ENCODE data around the gene NXPE3.
"Not testable (repeated sequence)": the region's sequence is repeated elsewhere in the genome, so short reads cannot be mapped to it uniquely, and the experiment has no call there.

Gene NXPE3

DNA sequence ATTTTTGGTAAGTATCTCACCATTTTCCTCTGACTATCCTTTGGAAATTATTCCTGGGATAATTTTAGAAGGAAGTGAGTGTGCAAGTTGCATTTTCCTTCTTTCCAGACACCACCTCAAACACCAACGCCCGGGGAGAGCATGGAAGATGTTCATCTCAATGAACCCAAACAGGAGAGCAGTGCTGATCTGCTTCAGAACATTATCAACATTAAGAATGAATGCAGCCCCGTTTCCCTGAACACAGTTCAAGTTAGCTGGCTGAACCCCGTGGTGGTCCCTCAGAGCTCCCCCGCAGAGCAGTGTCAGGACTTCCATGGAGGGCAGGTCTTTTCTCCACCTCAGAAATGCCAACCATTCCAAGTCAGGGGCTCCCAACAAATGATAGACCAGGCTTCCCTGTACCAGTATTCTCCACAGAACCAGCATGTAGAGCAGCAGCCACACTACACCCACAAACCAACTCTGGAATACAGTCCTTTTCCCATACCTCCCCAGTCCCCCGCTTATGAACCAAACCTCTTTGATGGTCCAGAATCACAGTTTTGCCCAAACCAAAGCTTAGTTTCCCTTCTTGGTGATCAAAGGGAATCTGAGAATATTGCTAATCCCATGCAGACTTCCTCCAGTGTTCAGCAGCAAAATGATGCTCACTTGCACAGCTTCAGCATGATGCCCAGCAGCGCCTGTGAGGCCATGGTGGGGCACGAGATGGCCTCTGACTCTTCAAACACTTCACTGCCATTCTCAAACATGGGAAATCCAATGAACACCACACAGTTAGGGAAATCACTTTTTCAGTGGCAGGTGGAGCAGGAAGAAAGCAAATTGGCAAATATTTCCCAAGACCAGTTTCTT, 74.2 kb downstream of the NXPE3 start:
- DNase-seq: no peak

DNA sequence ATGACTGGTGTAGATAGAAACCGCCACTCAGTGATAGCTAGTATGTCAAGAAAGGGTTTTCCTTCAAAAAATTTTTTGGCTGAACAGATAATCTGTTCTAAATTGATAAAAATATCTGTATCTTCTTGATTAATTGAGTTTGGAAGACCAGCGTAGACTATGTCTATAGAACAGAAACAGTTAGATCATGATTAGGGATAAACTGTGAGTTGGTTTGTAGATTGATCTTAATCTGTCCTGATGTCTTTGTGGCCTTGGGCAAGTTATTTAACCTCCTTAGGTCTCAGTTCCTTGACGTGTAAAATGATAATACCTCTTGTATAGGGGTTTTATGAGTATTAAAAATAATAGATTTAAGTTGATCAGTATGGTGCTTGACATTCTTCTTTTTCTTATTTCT, 75.0 kb downstream of the NXPE3 start:
- DNase-seq: no peak

DNA sequence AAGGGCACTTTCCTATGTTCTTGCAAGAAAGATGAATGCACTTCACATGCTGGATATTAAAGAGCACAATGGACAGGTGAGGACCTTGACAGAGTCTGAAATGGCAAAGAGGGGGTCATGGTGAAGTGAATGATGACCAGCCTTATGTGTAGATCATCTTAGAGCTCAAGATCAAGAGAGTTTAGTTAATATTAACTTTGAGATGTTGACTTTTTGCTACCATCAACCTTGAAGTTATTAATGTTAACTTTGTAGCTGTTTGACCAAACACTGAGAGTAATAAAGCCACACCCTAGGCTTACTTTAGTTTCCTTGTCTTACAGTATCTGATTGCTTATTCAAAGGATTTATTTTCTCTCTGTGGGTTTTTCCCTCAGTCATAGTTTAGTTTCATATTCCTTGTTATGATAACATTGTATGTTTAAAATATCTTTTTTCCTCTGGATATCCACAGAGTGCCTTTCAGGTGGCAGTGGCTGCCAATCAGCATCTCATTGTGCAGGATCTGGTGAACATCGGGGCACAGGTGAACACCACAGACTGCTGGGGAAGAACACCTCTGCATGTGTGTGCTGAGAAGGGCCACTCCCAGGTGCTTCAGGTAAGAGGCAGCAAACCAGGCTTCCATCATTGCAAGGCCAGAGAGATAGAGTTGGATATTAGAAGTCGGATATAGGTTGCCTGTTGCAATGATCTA, 75.7 kb downstream of the NXPE3 start:
- no peak for DNase-seq

DNA sequence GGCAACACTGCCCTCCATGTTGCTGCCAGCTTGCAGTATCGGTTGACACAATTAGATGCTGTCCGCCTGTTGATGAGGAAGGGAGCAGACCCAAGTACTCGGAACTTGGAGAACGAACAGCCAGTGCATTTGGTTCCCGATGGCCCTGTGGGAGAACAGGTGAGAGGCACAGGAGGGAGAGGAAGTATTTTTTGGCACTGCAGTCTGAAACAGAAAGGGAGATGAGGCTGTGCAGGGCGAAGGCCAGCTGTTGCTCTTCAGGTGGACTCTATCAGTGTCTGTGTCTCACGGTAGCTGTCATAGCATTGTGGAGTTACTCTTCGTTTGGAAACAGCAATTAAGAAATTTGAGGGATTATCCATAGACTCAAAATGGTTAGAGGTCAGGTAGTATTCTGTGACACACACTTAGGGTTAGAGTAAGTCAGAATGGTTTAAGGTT, 78.3 kb downstream of the NXPE3 start:
- no peak for DNase-seq

DNA sequence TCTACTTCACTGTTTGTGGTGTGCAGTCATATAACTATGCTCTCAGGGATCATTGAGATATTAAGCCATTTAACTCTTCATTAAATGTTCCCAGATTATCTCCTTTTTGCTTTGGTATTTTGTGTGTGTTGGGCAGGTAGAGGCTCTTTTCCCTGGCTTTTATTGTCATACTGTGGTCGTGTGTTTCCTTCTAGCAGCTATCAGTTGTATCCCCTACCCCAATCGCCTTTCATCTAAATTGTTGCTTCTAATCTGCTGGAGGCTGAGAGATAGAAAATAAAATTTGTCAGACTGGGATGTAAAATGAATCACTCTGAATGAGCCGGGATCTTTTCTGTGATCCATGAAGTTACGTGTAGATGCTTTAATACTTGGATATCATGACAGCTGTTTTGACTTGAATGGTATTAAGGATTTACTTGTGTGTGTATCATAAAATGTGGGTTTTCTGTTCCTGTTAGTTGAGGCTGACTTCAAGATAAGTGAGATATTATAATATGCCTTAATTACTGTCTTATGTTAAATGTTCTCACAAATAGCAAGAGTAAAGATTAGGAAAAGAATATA, 79.5 kb downstream of the NXPE3 start:
- no peak for DNase-seq

DNA sequence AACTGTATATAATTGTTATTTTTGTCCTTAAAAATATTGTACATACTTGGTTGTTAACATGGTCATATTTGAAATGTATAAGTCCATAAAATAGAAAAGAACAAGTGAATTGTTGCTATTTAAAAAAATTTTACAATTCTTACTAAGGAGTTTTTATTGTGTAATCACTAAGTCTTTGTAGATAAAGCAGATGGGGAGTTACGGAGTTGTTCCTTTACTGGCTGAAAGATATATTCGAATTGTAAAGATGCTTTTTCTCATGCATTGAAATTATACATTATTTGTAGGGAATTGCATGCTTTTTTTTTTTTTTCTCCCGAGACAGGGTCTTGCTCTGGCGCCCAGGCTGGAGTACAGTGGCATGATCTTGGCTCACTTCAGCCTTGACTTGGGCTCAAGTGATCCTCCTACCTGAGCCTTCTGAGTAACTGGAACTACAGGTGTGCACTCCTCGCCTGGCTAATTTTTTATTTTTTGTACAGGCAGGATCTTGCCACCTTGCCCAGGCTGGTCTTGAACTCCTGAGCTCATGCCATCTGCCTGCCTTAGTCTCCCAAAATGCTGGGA, 81.0 kb downstream of the NXPE3 start:
- no peak for DNase-seq

DNA sequence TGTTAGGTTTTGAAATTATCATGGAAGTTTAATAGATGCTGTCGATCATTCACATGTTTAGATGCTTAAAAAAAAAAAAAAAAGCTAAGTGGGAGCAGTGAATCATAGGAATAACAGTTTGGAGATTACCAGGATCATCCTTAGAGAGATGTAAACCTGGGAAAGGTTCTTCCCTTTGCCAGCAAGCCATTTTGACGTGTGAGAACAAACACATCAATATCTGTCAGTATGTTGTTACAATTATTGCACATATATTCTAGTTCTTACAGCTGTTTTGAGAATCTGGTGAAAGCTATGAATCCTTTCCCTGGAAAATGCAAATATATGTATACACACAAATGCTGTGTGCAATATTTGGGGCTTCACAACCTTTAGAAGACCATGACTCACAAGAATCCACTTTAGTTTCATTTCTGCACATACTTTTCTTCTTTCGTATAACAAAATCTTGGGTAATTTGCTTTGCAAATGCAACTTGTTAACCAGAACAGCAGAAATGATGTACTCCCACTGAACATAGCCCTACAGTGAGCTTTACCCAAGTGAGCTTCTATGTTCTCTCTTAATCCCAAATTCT, 82.3 kb downstream of the NXPE3 start:
- peak; percentile 18 for DNase-seq

DNA sequence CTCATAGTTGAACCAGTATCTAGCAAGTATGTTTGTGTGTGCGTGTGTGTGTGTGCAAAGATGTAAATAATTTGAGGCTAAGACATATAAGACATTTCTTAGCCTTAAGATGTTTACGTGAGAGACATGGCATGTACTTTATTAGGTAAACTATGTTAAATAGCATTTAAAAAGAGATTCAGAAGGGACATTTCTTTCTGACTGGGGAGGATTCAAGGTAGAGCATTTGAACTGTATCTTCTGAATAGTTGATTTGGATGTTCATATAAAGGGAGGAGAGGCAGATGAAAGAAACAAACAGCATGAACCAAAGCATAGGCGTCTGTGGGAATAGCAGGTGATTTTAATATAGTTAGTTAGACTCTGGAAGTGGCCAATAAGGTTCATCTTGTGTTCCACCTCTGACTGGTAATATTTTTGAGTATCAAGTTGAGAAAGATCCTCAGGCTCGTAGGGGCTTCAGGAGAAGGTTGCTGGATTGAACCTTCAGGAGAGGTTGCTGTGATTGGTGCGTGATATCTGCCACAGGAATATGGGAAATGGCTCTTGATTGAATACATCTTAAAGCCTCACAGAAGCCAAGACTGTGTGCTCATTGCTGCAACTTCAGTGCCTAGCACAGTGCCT, 82.9 kb downstream of the NXPE3 start:
- no peak for DNase-seq

DNA sequence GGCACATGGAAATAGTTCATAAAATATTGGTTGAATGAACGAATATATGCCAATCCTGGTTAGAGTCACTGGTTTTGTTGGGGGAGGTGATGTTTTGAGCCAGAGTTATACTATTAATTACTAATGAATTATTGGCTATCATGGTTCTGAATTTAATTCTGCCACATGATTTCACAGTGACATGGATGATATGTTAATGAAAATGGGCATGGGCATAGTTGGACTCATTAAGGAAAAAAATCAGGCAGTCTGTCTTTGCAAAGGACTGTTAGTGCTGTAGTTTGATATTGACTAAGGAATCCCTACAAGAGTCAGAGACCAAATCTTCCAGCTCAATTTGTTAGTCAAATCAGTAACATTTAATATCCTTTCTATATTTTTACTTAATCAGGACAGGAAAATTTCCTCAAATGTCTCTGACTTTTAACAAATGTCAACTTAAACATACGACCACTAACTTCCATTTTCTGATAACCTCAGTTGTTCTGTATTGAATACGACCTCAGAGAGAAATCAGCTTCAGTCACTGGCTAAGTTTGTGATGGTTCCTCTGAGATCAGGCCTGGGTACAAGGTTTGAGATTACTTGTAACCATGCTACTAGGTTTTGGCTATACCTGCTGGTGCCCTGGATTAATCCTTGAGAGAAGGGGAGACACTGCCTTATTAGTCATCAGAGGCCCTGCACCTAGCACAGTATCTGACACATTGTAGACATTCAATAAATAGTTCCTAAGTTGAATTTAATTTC, 83.6 kb downstream of the NXPE3 start:
- no peak for DNase-seq

DNA sequence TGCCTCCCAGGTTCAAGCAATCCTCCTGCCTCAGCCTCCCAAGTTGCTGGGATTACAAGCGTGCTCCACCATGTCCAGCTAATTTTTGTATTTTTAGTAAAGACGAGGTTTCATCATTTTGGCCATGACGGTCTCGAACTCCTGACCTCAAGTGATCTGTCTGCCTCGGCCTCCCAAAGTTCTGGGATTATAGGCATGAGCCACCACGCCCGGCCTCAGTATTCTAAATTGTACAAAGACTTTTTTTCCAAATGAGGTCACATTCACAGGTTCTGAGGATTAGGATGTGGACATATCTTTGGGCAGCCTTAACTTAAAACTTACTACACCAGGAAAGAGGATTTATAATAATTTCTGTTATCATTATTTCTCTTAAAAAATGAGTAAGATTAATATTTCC, 85.9 kb downstream of the NXPE3 start:
- DNase-seq: not testable (repeated sequence)

DNA sequence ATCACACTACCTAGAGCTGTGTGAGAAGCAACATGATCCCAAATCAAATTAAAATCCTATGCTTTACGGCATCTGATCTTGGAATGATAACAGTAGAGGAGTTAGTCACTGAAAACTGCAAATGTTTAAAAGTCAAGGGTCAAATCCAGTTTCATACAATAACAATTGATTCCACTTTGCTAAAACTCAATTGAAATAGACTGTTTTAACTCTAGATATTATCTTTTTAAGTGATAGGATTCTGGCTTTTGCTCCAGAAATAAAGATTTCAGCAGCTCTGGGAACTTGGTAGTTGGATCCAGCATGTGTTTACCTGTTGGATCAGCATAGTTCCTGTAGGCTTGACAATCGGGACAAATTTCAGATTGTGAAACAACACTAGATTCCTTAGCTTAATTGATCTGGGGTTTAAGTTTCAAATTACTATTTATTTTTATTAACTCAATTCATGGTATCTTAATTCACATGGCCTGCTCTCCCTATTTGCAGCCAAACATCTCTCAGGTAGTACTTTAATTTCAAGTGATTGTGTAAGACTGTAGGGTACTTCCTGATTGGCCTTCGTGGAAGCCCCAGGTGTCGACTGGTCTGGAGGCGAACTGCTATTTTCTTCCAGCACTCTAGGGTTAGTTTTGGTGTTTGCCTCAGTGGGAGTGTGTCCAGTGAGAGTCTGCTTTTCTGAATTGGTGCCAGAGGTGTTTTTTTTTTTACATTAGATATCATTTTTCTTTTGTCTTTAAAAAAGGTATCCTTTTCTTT, 86.9 kb downstream of the NXPE3 start:
- peak; percentile 4 for DNase-seq

DNA sequence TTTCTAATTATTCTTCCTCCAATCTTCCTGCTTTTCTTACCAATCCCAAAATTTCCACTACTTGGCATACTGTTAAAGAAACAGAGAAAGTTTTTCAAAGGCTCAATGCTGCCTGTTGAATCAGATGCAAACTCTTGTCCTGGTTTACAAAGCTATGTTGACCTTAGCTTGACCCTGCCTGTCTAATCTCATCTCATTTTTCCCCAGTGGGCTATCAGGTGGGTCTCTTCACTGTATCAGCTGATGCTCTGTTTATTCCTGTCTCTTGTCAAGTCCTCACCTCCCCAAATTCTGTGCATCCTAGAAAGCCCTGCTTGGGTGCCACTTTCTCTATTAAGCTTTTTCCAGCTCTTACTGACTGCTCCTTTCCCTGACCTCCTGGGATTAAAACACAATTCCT, 88.5 kb downstream of the NXPE3 start:
- DNase-seq: no peak

DNA sequence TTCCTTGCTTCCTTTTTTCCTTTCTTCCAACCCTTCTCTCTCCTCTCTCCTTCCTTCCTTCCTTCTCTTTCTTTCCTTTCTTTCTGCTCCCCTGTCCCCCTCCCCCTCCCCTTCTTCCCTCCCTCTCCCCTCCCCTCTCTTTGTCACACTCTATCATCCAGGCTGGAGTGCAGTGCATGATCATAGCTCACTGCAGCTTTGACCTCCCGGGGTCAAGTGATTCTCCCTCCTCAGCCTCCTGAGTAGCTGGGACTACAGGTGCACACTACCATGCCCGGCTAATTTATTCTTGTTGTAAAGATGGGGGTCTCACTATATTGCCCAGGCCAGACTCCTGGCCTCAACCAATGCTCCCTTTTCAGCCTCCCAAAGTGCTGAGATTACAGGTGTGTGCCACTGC, 89.0 kb downstream of the NXPE3 start:
- no peak for DNase-seq

DNA sequence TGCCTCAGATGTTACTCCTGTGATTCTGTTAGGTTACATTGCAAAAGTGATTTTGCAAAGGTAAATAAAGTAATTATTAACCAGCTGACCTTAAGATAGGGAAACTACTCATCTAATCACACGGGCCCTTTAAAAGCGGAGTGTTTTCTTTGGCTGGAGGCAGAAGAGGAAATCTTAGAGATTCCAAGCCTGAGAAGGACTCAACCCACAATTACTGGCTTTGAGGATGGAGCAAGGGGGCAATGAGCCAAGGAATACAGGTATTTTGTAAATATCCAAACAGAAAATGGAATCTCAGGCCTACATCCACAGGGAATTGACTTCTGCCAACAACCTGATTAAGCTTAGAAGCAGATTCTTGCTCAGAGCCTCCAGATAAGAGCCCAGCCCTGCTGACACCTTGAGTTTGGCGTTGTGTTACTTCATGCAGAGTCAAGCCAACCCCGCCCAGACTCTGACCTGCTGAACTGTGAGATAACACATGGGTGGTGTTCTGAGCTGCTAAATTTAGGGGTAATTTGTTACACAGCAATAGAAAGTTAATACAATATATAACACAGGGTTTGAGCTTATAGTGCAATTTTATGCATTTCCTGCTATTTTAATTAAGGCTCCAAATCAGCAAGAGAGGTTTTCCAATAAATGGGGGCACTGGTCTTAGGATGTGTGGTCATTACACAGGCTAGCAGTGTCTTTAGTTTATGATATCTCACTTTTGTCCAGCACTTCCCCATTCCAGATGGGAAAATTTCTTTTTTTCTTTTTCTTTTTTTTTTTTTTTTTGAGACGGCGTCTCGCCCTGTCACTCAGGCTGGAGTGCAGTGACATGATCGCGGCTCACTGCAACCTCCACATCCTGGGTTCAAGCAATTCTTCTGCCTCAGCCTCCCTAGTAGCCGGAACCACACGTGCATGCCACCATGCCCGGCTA, 89.8 kb downstream of the NXPE3 start:
- DNase-seq: no peak

DNA sequence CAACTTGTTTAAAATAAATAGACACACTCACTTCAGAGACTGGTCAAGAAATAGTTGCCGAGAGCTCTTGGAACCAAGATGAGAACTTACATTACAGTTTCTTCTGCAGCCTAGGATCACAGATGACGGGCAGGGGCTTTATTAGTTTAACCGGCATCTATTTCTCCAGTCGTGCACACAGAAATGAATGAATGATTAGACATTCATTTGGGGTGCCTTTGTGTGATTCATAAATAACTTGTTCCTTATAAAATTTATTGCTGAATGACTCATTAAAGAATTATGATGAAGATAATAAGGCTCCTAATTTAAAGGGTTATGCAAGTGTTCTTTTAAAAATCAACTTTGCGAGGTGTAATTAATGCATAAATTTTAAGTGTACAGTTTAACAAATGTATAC, 91.1 kb downstream of the NXPE3 start:
- peak; percentile 35 for DNase-seq

DNA sequence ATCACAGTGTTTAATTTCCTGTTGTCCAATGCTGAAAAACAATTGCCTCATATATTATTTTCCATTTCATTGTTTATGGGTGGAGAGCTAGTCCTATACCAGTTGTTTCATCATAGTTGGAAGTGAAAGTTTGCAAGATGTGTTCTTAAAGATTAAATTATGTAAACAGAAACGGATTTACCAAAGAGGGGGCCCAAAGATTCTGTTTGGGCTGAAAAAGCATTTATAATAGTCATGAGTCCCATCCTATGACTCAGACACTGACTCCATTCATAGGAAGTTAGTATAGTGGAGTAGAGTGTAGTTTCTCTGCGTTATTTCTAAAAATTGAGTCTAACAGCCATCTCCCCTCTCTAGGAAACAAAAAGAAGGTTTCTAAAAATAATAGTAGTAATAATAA, 94.6 kb downstream of the NXPE3 start:
- peak; percentile 84 for DNase-seq

DNA sequence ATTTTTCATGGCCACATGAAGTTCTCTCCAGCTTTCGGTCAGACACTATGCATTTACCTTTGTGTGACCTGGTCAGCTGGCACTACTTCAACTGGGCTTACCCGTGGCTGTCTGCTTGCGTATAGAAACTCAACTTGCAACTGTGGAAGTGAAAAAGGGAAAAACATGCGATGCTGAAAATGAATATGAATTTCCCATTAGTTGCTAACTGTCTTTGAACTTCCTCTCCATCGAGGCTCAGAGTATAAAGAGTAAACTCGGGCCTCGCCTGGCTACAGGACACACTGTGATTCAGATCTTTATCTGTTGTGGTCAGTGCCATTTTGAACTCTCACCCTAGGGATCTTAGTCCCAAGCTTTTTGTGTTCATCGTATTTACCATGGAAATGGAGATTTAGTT, 97.1 kb downstream of the NXPE3 start:
- DNase-seq: no peak

All from HCEC 1CT (cell line).